ENCODE results near the gene ADORA2B.
"Not testable (repeated sequence)": the region's sequence is repeated elsewhere in the genome, so short reads cannot be mapped to it uniquely, and the experiment has no call there.

Gene ADORA2B

DNA sequence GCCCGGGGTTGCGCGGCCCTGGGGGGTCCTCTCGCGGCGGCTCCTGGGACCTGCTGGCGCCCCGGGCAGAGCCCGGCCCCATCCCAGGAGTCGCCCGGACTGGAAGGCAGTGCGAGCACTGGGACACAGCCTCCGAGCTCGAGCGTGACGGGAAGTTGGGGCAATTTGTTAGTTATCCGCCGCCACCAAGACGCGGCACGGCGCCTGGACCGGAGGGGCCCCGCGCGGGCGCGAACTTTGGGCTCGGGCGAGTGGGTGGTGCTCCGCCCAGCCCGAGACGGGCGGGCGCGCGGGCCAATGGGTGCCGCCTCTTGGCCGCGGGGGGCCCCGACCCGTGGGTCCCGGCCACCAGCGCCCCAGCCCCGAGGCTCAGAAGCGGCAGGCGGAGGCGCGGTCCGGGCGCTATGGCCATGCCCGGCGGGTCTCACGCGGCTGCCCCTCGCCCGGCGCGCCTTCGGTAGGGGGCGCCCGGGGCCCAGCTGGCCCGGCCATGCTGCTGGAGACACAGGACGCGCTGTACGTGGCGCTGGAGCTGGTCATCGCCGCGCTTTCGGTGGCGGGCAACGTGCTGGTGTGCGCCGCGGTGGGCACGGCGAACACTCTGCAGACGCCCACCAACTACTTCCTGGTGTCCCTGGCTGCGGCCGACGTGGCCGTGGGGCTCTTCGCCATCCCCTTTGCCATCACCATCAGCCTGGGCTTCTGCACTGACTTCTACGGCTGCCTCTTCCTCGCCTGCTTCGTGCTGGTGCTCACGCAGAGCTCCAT lies at the start of gene ADORA2B:
TSS of gene ADORA2B (plus strand) at position 372 of the 768 bp plus-strand sequence. CDS start at position 491, 119 bp downstream.
- DNase-seq = no peak

GRCh38 chr17:15896277-15896676 lies 48.7 kb upstream of the ADORA2B start:
- DNase-seq = no peak

DNA sequence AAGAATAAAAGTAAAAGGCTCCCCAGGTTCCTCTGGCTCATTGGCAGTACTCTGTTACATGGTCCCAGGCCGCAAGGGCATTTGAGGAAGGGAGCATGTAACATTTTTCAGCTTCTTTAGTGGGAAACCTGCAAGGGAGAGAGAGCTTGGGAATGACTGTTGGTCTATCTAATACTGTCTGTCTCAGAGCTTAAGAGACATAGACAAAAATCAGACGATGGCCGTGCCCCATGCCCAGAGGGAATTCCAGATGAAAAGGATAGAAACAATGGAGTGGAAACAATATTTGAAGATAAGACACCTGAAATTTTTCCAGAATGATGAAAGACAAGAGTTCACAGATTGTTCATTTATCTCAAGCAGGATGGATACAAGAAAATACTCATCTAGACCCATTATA lies 48.1 kb upstream of the ADORA2B start:
- DNase-seq = no peak

DNA sequence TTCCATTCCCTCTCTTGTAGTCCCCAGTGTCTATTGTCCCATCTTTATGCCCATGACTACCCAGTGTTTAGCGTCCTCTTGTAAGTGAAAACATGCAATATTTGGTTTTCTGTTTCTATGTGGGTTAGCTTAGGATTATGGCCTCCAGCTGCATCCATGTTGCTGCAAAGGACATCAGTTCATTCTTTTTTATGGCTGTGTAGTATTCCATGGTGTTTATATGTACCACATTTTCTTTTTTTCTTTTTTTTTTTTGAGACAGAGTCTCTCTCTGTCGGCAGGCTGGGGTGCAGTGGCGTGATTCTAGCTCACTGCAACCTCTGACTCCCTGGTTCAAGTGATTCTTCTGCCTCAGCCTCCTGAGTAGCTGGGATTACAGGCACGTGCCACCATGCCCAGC lies 45.3 kb upstream of the ADORA2B start:
- DNase-seq = not testable (repeated sequence)

DNA sequence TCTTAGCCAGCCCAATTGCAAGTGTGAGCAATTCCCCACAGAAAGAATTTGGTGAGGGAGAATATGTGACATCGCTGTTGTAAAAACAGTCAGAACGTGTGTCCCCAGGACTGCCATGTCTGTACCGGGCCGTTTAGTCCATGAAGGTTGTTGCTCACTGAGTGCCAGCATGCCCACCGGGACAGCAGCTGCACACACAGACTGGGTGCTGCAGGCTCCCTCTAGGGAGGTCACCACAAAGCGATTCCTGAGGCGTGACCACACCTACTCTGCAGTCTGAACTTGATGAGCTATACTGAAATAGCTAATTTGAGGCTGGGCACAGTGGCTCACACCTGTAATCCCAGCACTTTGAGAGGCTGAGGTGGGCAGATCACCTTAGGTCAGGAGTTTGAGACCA lies 44.1 kb upstream of the ADORA2B start:
- DNase-seq = no peak

GRCh38 chr17:15905236-15905635 lies 39.7 kb upstream of the ADORA2B start:
- not testable (repeated sequence) for DNase-seq

- DNase-seq = no peak
These were observed 37.6 kb upstream of the ADORA2B start for GRCh38 chr17:15907290-15907689.

- DNase-seq = no peak
These were observed 36.6 kb upstream of the ADORA2B start for GRCh38 chr17:15908378-15908777.

DNA sequence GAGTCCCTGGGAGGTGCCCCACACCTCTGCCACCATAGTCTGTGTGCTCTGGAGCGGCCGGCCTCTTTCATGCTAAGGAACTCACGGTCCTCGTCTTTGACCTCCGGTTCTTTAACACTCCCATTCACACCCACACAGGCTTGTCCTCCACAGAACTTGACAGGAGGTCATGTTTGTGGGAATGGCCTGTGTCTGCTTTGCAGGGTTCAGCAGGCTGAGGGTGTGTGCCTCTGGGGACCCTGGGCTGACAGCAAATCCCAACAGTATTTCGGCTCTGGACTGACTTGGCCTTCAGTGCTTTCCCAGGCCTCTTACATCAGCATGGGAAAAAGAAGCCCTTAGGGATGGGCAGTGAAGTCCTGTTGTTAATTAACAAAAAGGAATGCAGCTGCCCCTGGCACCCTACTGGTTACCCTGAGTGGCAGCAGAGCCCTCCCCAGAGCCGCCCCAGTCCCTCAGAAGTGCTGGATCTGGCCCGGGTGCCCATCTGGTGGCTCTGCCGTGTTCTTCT lies 35.4 kb upstream of the ADORA2B start:
- no peak for DNase-seq

DNA sequence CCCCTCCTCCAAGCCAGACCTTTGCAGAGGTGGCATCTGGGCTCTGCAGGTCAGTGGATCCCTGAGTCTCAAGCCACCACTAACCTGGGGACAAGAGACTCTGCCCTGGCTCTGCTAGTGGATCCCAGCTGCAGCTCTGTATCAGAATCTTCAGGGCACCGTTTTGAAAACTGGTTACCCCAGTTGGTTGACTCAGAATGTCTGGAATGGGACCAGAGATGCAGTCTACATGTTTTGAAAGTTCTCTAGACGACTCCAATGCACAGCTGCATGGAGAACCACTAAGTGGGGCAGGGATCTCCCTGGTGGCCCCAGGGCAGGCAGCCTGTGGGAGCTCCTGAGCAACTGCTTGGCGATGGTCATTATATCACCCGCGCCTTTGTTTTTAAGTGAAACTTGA lies 34.1 kb upstream of the ADORA2B start:
- DNase-seq = no peak

DNA sequence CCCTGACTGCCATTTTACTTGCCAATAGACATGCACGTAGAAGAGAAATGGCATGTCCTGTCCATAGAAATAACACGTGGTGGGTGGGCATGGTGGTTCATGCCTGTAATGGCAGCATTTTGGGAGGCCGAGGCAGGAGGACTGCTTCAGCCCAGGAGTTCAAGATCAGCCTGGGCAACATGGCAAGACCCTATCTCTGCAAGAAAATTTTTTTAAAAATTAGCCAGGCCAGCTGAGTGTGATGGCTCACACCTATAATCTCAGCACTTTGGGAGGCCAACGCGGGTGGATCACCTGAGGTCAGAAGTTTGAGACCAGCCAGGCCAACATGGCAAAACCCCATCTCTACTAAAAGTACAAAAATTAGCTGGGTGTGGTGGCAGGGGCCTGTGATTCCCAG lies 33.2 kb upstream of the ADORA2B start:
- not testable (repeated sequence) for DNase-seq

DNA sequence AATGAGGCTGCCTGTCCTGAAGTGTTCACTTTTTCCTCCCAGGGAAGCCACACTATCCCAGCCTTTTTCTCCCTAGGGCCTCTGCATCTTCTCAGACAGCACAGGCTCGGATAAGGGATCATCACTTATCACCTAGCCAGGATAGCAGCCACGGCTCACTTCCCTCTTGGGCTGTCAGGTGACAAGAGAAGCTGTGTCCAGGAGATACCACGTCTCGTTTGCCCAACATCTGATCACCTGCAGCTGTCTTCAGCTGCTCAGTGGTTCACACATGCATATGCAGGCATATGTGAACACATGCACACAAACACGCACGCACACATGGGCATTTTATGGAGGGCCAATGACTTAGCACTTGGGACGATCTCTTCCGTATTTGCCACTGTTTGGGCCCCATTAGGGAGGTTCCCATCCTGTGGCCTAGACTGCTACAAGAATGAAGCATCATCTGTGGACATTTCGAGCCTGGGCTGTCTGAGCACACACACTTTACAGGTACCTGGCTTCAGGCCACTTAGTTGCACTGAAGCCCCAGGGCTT lies 32.4 kb upstream of the ADORA2B start:
- DNase-seq = no peak

GRCh38 chr17:15913826-15914225 lies 31.1 kb upstream of the ADORA2B start:
- no peak for DNase-seq

DNA sequence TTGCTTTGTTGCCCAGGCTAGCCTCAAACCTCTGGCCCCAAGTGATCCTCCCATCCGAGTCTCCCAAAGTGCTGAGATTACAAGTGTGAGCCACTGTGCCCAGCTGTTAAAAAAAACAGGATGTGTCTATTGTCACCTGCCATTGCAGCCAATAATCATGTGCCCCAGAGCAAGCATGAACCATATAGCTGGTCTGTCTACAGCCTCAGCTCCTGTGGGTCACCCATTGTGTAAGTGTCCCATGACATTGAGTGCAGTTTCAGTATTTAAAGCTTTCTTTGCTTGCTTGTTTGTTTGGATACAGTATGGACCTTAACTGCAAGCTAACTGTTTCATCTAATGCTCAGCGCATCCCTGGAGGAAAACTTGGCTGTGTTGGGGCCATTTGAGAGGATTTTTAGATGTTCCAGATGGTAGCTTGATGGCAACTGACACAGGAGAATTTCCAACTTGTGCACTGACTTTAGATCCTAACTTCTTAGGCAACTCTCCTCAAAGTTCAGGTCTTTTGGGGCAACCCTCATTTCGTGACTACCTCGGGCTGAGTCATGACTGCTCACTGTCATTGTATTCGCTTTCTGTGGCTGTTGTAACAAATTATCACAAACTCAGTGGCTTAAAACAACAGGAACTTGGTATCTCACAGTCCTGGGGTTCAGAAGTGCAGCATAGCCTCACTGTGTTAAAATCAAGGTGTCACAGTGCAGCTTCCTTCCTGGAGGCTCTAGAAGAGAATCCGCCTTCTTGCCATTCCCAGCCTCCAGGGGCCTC lies 30.3 kb upstream of the ADORA2B start:
- no peak for DNase-seq

GRCh38 chr17:15915961-15916360 lies 29.0 kb upstream of the ADORA2B start:
- DNase-seq = no peak

DNA sequence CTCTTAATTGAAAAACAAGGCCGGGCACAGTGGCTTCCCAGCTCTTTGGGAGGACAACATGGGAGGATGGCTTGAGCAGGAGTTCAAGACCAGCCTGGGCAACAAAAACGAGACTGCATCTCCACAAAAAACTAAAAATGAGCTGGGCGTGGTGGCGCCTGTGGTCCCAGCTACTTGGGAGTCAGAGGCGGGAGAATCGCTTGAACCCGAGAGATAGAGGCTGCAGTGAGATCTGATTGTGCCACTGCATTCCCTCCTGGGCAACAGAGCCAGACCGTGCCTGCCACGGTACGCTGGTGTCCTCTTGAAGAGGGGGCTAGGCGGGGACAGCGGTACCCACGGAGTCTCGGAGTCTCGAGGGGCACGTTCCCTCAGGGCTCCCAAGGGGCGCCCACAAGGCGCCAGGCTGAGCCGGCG lies 27.9 kb upstream of the ADORA2B start:
- no peak for DNase-seq

DNA sequence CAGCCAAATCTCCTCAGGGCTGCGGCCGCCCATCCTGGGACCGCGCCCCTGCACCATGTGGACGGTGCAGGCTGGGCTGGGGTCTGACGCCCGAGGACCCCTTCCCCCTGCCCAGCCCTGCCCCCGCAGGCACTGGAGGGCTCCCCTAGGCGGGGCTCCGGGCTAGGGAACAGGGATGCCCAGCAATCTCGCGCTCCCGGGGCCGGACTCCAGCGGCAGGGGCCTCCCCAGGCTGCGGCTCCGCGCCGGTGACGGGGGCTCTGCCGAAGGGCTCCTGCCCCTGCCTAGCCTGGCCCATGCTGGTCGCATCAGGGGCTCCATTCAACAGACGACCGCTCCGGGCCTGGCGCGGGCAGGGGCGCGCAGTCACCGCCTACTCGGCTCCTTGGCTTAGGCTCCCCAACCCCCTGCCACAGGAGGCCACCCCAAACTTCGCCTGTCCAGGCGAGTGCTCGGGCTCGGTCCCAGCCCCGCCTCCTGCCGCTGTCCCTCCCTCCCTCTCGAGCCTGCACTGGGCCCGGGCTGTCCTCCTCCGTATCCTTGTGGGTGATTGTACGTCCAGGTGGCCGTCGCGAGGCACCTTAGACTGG lies 27.4 kb upstream of the ADORA2B start:
- no peak for DNase-seq

DNA sequence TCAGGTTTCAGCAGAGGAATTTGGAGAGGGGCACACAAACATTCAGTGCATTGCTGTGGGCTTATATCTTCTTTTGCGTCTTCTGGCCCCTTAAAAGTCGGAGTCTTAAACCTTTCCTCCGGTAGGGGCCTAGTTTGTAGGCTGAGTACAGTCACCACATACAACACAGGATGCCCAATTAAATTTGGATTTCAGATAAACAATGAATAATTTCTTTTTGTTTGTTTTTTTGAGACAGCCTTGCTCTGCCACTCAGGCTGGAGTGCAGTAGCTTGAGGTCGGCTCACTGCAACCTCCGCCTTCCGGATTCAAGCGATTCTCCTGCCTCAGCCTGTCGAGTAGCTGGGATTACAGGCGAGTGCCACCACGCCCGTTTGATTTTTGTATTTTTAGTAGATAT lies 26.7 kb upstream of the ADORA2B start:
- DNase-seq = no peak

DNA sequence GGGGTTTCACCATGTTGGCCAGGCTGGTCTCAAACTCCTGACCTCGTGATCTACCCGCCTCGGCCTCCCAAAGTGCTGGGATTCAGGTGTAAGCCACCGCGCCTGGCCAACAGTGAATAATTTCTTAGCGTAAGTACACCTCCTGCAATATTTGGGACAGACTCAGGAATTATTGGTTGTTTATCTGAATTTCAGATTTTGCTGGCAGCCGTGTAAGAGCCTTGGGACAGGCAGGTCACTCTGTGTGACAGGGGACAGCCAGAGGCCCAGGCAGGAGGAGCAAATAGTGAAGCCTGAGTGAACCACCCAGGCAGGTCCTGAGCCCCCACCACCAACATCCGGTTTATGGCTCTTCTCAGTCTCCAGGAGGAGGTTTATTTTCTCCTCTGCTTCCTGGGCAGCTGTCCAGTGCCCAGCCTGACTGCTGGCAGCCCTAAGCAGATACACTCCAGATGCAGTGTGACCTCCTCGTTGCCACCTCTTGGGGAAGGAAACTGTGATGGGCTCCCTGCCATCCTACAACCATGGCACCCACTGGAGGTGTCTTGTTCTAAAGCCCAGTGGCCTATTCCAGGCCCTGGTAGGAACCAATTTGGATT lies 26.2 kb upstream of the ADORA2B start:
- DNase-seq = no peak

- DNase-seq = no peak
These were observed 25.5 kb upstream of the ADORA2B start for GRCh38 chr17:15919466-15919865.

DNA sequence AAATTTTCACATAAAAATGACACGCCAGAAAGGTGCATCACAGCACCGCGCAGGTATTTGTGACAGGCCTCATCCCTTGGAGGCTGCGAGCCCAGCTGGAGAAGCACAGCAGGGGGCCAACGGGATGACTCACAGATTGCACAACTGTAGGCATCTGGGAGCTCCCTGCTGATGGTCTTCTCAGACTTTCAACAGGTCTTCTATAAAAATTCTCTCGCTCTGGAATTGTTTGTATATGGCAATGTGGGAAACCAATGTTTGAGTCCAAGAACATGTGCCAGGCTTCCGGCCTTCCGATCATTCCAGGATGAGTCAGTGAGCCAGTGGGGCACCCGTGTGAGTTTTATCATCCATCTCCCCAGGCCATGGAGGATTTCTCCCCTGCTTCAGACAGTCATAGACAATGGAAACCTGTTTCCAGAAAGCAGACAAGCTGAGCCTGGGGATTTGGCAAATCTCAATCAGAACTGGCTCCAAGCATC lies 24.1 kb upstream of the ADORA2B start:
- no peak for DNase-seq

- DNase-seq = no peak
These were observed 23.3 kb upstream of the ADORA2B start for GRCh38 chr17:15921640-15922039.

GRCh38 chr17:15922586-15922985 lies 22.3 kb upstream of the ADORA2B start:
- DNase-seq = no peak
